SH-SY5Y (cell line): ENCODE data around the gene SND1.

ENCODE experiments used
- GATA2 ChIP-seq: IDR thresholded peaks from 2 replicates; pipeline ENCODE4 v1.6.1; 2011; ENCODE audit warnings: mild to moderate bottlenecking, low read depth, low read length
- GATA3 ChIP-seq: IDR thresholded peaks from 2 replicates; pipeline ENCODE4 v1.6.1; 2011; ENCODE audit warnings: low read depth, mild to moderate bottlenecking, low read length, moderate library complexity

DNA sequence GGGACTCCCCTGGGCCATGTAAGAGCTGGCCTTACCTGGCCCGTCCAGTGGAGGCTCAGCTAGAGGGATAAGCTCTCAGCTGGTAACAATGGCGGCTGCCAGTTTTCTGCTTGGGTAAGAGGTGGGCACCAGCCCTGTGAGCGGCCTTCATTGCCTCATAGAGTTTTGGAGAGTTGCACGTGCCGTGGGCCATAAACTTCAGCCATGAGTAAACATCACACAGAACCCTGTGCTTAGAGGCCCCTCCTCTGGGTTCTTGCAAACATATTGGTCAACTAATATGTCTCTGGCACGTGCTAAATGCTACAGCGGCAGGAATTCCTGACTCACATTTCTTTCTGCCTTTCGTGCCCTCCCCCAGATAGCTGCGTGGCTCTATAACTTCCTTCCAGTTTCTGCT is 485.2 kb downstream of the SND1 start:
- TF ChIP-seq GATA2 (no peak), GATA3 (no peak)
